Posterior vena cava (tissue), 2 donors: ENCODE results near the gene CCDC192. TPM values are rescaled to one million over a fixed set of nuclear protein-coding genes. Genes with fewer than 3 reads are reported as not detected.
"Not testable (repeated sequence)": the region's sequence is repeated elsewhere in the genome, so short reads cannot be mapped to it uniquely, and the experiment has no call there.

ENCODE experiments used
- DNase-seq: peaks from one replicate; pipeline ENCODE4 v3.0.0-alpha.2; 2020; ENCODE audit warnings: low spot score
- intact Hi-C, 2 donors: fragments of 100-400 bp; cut with DNase I; formaldehyde crosslinking; loops; one replicate each; pipeline versions ENCODE4 v1.14.1 to v1.14.2; 2022 to 2023
- long read RNA-seq, 2 donors: library from polyadenylated mRNA; unstranded; transcript quantifications; one replicate each; pipeline ENCODE4 v2.0.0, GENCODE V29; 2020 to 2021
- total RNA-seq, 2 donors: library from RNA; stranded (reverse); fragmentation: NEBNext Ultra II Directional; extraction: Animal tissue kit (Norgen Biotek cat#: 25700); gene quantifications; one replicate each; pipeline ENCODE4 v1.2.1, GENCODE V29; 2021
- donor health status: DM: yes; HTN: yes; CAD: no.
- donor health status: DM: yes; HTN: yes; CAD: no.

CCDC192 gene, protein sequence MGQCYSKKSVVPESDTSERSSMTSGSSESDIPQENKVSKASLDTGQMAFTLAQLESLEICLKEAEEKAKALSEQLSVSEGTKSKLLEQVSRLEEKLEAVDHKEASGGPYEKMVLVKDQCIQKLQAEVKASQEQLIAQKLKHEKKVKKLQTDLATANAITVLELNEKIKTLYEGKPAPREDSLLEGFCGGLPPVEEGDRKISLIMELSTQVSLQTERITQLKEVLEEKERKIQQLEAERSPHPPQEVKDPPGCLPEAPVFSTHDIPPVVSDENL
- not detected for total RNA-seq
- long read RNA-seq, donor 1, result 0 reads
- long read RNA-seq, donor 2, partial matches to known transcripts, result 0 of 2 reads
- long read RNA-seq, donor 2, other reads (novel, unspliced or antisense), result 2 of 2 reads

DNA sequence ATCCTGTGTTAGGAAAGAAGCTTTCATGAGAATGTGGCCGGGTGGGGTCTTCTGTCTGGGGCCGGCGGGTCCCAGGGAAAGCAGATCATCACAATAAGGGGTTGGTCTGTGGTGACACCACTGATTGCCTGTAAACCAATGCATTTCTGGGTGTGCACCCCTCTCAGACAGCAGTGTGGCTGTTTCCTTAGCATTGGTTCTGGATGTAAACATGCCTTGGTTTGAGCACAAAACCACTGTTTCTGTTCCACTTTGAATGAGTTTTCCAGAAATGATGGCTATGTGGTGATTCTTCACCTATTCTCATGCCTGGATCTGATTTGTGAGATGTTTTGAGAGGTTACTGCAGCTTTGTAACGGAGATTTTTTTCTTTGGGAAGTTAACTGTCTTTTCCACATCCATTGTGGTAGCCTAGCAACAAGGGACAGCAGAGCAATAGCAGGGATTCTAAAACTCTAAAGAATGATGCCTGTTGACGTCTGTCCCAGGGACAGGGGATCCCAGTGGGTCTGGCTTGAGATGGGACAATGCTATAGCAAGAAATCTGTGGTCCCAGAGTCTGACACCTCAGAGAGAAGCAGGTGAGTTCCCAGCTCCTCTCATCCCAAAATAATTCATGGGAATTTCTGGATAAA lies at the start of gene CCDC192:
Gene CCDC192 (plus strand): TSS at position 466 of the 636 bp plus-strand sequence. CDS start 55 bp downstream, at position 521.
- DNase-seq, result no peak

DNA sequence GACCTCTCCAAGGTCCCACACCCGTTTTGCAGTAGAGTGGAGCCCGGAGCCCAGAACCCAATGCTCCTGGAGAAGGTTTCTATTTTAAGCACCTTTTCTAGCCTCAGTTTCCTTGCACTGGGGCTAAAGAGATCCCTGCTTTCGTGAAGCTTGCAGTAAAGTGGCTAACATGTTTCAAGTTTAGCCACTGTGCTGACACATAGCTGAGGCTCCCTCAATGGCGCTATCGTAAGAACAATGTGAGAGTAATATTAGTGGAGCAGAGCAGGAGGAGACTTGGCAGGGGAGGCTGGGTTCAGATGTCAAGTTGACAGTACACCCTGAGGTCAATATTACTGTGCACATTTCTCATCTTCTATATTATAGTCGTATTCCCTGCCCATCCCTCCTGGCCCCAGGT lies 46.4 kb upstream of the CCDC192 start:
- intact Hi-C loops, result no loop called here
- no peak for DNase-seq

More for the DNA sequence above, at the start of gene CCDC192:
- intact Hi-C loops, result no loop called here

DNA sequence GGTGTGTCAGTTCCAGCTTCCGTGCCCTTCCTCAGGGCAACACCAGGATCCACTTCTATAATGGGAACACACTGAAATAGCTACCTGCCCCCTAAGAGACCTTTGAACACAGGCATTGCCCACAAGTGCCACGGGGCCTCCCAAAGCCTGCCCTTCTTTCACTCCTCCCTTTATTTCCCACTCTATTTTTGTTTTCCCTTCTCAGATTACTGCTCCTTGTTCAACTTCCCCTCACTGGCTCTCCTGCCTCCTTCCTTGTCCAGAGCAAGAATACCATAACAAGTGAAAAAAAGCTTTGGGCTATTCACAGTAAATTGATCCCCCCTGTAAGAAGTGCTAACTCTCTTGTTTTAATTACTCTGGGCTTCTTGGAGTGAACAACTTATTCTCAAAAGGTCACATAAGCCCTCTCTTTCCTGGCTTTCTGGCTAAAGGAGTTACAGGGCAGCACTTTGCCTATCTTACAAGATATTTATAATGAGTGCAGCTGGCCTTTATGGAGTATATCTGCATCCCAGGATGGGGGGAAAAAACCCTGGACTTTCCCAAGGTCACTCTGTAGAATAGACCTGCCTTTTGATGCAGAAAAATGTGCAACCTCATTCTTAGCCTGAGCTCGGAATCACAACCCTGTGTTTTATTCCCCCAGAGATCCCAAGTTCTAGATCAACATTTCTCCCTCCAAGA lies 43.0 kb upstream of the CCDC192 start:
- no peak for DNase-seq
- intact Hi-C loops, result no loop called here

DNA sequence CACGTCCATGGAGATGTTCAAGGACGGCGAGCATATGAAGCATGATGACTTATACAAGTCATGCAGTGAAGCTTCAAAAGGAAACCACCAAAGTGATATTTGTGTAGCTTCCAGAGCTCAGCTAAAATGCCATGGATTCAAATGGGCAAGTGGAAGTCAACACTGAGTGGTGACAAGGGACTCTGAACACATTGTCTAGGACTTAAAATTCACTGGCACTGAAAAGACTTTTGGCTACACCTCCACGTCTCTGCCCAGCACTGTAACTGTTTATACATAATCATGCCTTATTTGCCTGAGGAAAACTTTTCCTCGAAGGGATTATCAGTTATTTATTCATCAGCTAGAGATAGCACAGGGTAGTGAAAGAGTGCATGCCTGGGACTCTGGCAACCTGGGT lies 39.1 kb upstream of the CCDC192 start:
- intact Hi-C loops, result no loop called here
- DNase-seq, result no peak

DNA sequence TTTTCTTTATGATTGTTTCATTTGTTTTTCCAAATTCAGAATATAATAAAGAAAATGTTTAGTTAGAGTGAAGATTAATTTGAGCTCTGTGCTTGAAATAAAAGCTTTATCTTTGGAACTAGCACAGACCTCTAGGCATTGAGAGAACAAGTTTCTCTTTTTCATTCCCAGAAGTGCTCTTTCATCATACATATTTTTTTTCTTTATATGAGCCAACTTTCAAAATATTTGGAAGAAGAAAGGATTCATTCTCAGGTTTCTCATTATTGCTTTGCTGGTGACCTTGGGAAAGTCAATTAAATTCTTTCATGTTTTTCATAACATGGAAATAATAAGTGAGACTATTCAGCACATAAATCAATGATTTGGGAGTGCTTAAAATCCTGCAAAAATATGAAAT lies 37.5 kb upstream of the CCDC192 start:
- intact Hi-C loops, result no loop called here
- no peak for DNase-seq

DNA sequence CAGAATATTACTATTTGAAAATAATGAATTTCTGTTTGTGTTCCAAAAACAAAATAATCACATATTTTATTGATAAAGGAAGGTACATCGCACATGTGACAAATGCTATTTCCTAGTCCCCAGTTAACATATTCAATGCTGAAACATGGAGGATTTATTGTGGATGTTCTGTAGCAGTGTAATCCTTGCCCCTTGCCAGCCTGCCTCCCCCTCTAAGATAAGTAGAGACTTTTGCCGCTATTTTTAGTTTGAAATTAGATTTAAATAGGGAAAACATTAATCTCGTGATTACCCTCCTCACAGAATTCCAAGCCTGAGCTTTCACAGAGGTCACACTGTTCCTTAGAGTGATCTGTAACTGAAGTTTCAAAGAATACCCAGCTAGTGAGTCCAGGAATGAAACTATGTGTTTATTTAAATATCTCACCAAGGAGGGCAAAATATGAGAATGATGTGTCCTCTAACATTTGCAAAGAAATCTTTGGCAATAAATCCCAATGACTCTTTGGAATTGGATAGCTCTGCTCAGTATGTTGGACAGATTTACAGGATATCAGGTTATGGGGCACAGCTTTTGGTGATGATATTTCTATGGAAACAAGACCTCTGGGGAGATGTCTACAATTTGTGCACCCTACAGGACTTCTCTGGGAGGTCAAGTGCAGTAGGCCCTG lies 37.0 kb upstream of the CCDC192 start:
- no peak for DNase-seq
- intact Hi-C loops, result no loop called here

DNA sequence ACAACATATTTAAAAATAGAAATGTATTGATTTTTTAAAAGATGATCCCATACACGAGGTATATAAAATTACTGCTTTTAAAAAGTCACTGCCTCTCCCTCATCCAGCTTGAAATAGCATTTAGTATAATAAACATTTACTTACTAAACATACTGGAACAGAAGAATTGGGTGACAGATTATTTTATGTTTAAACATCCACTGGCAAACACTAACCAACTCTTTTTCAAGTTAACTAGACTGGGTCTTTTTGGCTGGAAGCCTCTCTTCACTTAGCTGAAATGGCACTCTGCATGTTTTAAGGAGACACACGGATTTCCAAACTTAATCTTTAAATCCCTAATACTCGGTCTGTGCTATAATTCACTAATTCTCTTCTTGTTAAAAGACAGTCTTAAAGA lies 35.3 kb upstream of the CCDC192 start:
- intact Hi-C loops, result no loop called here
- DNase-seq, result no peak

DNA sequence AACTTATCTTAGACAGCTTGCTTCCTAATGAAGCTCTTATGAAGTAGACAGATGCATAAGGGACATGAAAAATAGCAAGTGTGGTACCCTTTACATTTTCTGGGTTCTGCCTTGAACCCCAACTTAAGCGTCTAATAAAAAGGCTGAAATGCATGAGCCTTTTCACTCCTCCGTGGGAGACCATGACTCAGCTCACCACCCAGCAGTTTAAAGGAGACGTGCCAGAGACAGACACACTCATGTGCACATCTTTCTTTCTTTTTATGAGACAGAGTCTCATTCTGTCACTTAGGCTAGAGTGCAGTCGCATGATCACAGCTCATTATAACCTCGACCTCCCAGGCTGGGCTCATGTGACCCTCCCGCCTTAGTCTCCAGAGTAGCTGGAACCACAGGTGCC lies 32.0 kb upstream of the CCDC192 start:
- intact Hi-C loops, result no loop called here

DNA sequence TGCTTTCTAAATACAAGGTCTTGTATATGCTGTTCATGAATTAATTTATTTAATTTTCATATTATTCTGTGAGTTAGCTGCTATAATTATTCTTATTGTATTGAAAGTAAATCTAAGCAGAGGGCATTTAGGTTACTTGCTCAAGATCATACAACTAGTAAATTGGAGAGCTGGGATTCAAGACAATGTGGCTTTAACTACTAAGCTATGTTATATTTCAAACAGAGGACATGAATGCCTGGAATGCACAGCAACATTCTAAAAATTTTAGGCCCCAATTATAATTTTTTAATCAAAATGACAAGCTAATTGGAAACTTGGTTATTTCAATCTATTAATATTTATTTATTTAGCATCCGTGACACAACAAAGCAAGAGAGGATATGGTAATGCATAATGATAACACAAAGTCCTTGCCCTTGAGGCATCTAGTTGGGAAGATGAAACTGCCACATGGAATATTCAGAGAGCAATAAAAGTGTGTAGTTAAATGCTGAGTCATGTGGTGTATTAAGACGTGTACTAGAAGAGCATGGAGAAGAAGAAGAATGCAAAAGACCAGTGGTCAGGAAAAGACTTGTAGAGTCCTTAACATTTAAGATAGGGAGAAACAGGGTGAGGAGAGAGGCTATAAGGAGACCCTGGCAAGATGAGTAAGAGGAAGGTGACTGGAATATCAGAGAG lies 29.9 kb upstream of the CCDC192 start:
- DNase-seq, result no peak
- intact Hi-C loops, result no loop called here

More for the DNA sequence above, 32.0 kb upstream of the CCDC192 start:
- DNase-seq, result no peak

DNA sequence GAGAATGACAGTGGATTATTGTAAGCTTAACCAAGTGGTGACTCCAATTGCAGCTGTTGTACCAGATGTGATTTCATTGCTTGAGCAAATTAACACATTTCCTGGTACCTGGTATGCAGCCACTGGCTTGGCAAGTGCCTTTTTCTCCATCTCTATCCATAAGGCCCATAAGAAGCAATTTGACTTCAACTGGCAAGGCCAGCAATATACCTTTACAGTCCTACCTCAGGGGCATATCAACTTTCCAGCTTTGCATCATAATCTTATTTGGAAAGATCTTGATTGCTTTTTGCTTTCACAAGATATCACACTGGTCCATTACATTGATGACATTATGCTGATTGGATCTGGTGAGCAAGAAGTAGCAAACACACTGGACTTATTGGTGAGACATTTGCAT lies 26.2 kb upstream of the CCDC192 start:
- DNase-seq, intact Hi-C loops: not testable (repeated sequence)

DNA sequence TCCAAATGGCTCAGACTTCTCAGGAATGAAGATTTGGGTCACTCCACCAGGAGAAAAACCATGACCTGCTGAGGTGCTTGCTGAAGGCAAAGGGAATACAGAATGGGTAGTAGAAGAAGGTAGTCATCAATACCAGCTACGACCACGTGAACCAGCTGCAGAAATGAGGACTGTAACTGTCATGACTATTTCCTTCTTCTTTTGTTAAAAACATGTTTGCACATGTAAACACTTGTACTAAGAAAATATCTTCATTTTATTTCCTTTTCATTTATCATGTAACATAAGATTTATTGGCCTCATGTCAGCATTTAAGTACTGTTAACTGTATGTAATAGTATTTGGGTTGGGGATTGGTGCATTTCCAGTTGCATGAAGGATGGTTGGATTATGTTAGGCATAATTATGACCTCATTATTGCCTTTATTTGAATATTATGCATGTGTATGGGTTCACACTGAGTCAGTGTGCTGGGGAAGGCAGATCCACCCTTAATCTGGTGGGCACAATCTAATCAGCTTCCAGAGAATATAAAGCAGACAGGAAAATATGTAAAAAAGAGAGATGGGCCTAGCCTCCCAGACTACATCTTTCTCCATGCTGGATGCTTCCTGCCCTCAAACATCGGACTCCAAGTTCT lies 23.4 kb upstream of the CCDC192 start:
- DNase-seq, intact Hi-C loops: not testable (repeated sequence)

DNA sequence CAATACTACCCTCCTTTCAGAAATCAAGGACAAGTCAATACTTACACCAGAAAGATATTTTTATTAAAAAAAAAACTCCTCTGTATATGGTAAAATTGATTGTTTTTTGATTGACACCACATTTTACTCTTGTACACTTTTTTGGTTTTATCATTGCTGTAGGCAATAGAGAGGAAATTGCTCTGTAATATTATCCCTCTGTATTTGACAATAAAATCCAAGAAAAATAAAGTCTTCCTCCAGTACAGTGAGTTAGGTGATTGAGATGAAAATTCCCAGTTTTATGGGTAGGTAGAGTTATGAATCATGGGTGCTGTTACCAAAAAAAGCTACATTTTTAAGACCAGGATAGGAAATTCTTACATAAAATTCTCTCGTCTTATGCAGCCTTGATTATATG lies 22.6 kb upstream of the CCDC192 start:
- DNase-seq, result no peak
- intact Hi-C loops, result no loop called here

DNA sequence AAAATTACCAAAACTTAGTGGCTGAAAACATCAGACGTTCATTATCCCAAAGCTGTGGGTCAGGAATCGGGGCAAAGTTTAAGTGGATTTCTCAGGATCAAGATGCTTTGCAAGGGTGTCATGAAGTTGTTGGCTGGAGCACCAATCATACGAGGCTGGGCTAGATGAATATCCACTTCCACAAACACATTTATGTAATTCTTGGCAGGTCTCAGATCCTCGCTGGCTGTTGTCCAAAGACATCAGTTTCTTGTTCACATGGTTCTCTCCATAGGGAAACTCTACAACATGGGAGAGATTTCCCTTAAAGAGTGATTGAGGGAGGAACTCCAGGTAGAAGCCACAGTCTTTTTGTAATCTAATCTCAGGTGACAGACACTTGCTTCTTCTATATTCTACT lies 20.2 kb upstream of the CCDC192 start:
- intact Hi-C loops, result no loop called here
- DNase-seq, result no peak

DNA sequence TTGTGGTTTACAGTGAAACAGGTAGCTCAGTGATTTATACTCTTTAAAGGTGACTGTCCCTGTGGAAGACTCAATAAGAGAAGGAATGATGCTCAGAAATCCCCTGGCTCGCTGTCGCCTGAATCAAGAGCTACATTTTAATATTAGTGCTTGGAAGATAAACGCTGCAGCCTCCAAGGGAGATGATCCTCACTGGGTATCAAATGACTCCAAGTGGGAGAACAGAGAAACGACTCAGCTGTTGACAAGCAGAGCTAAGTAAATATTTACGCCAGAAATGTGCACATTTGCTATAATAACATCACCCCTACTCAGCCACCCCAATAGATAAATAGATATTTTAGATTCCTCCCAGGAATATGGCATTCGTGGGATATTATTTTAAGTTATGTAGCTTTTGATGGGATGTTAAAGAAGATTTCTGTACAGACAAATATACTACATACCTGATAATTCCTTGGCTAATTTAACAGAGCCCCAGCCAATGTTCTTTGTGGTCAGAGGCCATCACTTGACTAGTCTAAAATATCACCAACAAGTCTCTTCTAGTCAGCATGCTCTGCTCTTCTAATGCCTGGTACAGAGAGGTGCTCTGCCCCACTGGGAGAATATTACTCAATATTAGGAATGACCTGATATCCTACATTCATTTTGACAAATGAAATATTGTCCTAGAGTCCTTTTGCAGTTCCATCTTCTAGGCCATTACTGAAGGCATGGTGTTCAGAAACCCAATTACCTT lies 18.3 kb upstream of the CCDC192 start:
- DNase-seq, result no peak
- intact Hi-C loops, result no loop called here

DNA sequence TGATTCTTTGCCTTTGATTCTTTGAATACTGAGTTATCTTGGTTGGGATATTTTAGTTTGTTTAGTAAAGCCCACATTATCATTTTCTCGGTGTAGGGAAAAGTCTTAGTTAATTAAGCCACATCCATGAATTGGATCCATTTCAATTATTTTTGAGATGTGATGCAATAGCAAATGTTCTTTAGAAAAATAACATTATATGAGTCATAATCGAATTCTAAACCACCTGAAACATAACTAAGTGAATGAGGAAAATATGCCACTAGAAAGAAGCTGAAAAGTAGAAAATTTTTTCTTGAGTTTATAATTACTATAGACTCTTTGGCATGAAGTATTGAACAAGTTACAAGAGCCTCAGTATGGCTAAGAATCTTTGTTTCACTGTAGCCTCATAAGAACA lies 17.5 kb upstream of the CCDC192 start:
- no peak for DNase-seq
- intact Hi-C loops, result no loop called here

DNA sequence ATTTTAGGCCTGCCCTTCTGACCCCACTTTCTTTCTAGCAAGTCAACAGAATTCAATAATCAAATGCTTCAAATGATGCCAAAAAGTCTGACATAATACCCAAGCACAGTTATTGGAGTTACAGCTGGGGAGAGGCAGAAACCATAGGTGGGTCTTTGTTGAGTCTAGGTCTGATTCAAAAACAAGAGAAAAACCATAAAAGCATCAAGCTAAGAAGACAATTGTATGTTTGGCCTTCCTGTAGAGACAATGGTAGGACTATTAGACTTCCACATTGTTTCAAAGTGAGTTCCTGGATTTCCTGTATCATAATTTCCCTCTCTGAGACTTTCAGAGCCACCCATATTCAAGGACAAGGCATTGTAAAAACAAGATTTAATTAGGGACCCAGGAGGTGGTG lies 16.8 kb upstream of the CCDC192 start:
- no peak for DNase-seq
- intact Hi-C loops, result no loop called here

DNA sequence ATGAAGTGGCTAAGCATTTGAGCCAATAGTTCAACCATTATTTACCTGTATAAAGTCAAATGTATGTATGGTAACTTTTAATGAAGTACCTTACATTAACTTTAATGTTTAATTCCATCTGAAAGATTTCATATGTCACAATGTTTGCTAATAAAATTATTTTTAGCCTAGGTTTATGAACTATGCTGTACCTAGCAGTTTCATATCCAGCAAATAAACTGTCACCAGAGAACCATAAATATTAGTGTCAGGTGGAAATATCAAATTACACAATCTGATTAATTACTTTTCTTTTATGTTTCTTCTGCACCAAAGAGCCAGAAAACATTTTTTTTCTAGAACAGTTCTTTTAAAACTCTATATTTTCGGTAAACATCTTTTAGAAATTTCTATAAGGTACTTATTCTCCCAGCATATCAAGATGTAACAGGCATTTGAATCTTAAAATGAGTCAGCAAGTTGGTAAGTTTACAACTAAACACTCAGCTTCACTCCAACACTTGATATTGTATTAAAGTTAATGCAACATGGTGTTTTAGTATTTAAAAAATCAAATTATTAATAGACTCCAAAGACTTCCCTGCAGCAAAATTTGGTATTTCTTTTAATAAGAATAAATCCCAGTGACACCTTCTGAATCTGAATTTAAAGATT lies 8.5 kb upstream of the CCDC192 start:
- no peak for DNase-seq
- intact Hi-C loops, result no loop called here

DNA sequence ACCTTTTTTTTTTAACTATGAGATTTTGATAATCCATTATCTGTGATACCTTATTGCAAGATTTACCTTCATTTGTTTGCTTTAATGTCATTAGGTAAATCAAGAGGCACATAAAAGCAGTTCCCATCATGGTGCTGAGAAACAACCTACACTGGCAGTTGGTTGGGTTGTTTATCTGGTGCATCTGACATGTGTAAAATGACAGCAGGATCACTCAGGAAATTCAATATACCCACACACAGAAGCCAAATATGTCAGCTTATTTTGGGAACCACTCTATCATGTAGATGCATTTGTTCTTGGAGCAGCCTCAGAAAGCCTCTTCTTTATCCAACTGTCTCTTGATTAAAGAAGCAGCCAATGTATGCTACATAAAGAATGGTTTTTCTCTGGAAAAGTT lies 7.8 kb upstream of the CCDC192 start:
- DNase-seq, result no peak
- intact Hi-C loops, result no loop called here
